SU-DHL-6 (cell line): ENCODE data around the gene SSTR5.

ENCODE experiments used
- CTCF ChIP-seq: fragments of 200-600 bp; sonication (generic); IDR thresholded peaks from one replicate; pipeline ENCODE4 v1.5.1; 2017; ENCODE audit warnings: antibody characterized with exemption, mild to moderate bottlenecking, low read length, moderate library complexity; ENCODE audit not compliant: insufficient read depth, poor library complexity, severe bottlenecking
- EZH2phosphoT487 ChIP-seq: fragments of 200-600 bp; sonication (generic), shearing (Covaris generic); conservative IDR thresholded peaks from 2 replicates; pipeline ENCODE4 v1.6.1; 2018; ENCODE audit warnings: mild to moderate bottlenecking, antibody characterized with exemption, low read length, moderate library complexity, mixed read lengths

GRCh38 chr16:1080801-1081733 lies 8.5 kb downstream of the SSTR5 start:
- TF ChIP-seq CTCF (no peak), EZH2phosphoT487 (no peak)
